ENCODE results near the gene NEO1.

Gene NEO1

GRCh38 chr15:73335471-73335870, 283.2 kb downstream of the NEO1 start:
- WGBS = 90% methylated on average over 5 of the region's 5 CpGs
- Histone ChIP-seq H3K4me1 (ENCODE audit: insufficient read depth, low read length) (peaks cover 7% of the 10 kb centered on the region), H3K9me3 (ENCODE audit: insufficient read depth, low read depth, low read length) (no peaks in the 10 kb centered on the region), H3K27me3 (ENCODE audit: insufficient read depth, low read length) (no peaks in the 10 kb centered on the region), H3K27ac (ENCODE audit: low read depth, low read length) (no peak overlapping the region), H3K36me3 (ENCODE audit: insufficient read depth, low read length) (0 out of 2 replicates have a peak, but pooled peaks cover 6% of the 10 kb centered on the region), H3K9ac (ENCODE audit: low read depth, low read length) (no peak overlapping the region), H3K4me3 (ENCODE audit: low read length) (no peak overlapping the region)

- Histone ChIP-seq H3K9ac (ENCODE audit: low read depth, low read length) (no peak overlapping the region), H3K27me3 (ENCODE audit: insufficient read depth, low read length) (no peaks in the 10 kb centered on the region), H3K9me3 (ENCODE audit: insufficient read depth, low read depth, low read length) (no peaks in the 10 kb centered on the region), H3K4me1 (ENCODE audit: insufficient read depth, low read length) (no peaks in the 10 kb centered on the region), H3K27ac (ENCODE audit: low read depth, low read length) (no peak overlapping the region), H3K36me3 (ENCODE audit: insufficient read depth, low read length) (0 out of 2 replicates have a peak, but pooled peaks cover 9% of the 10 kb centered on the region), H3K4me3 (ENCODE audit: low read length) (no peak overlapping the region)
- 95% methylated on average over 7 of the region's 7 CpGs for WGBS
These were observed 284.5 kb downstream of the NEO1 start for GRCh38 chr15:73336756-73337155.

GRCh38 chr15:73337187-73337586, 284.9 kb downstream of the NEO1 start:
- Histone ChIP-seq H3K9me3 (ENCODE audit: insufficient read depth, low read depth, low read length) (no peaks in the 10 kb centered on the region), H3K36me3 (ENCODE audit: insufficient read depth, low read length) (peaks cover 7% of the 10 kb centered on the region; the same call in 1 of the 2 replicates), H3K27ac (ENCODE audit: low read depth, low read length) (no peak overlapping the region), H3K27me3 (ENCODE audit: insufficient read depth, low read length) (no peaks in the 10 kb centered on the region), H3K4me3 (ENCODE audit: low read length) (no peak overlapping the region), H3K9ac (ENCODE audit: low read depth, low read length) (no peak overlapping the region), H3K4me1 (ENCODE audit: insufficient read depth, low read length) (no peaks in the 10 kb centered on the region)
- 92% methylated on average over 8 of the region's 8 CpGs for WGBS

- Histone ChIP-seq H3K4me1 (ENCODE audit: insufficient read depth, low read length) (no peaks in the 10 kb centered on the region), H3K9ac (ENCODE audit: low read depth, low read length) (no peak overlapping the region), H3K27ac (ENCODE audit: low read depth, low read length) (no peak overlapping the region), H3K36me3 (ENCODE audit: insufficient read depth, low read length) (peaks cover 11% of the 10 kb centered on the region), H3K4me3 (ENCODE audit: low read length) (no peak overlapping the region), H3K27me3 (ENCODE audit: insufficient read depth, low read length) (no peaks in the 10 kb centered on the region), H3K9me3 (ENCODE audit: insufficient read depth, low read depth, low read length) (no peaks in the 10 kb centered on the region)
- 83% methylated on average over 6 of the region's 6 CpGs for WGBS
These were observed 285.8 kb downstream of the NEO1 start for GRCh38 chr15:73338058-73338457.

- no peak overlapping the region for H3K4me3 ChIP-seq (ENCODE audit: low read length)
- H3K9ac ChIP-seq (ENCODE audit: low read depth, low read length) = no peak overlapping the region
- 84% methylated on average over 9 of the region's 9 CpGs for WGBS
- no peaks in the 10 kb centered on the region for H3K27me3 ChIP-seq (ENCODE audit: insufficient read depth, low read length)
- no peak overlapping the region for H3K27ac ChIP-seq (ENCODE audit: low read depth, low read length)
- H3K9me3 ChIP-seq (ENCODE audit: insufficient read depth, low read depth, low read length) = no peaks in the 10 kb centered on the region
- H3K4me1 ChIP-seq (ENCODE audit: insufficient read depth, low read length) = no peaks in the 10 kb centered on the region
- H3K36me3 ChIP-seq (ENCODE audit: insufficient read depth, low read length) = peaks cover 17% of the 10 kb centered on the region
These were observed 286.5 kb downstream of the NEO1 start for GRCh38 chr15:73338606-73339374.

- Histone ChIP-seq H3K4me1 (ENCODE audit: insufficient read depth, low read length) (no peaks in the 10 kb centered on the region), H3K4me3 (ENCODE audit: low read length) (no peak overlapping the region), H3K36me3 (ENCODE audit: insufficient read depth, low read length) (peaks cover 17% of the 10 kb centered on the region), H3K9ac (ENCODE audit: low read depth, low read length) (no peak overlapping the region), H3K27me3 (ENCODE audit: insufficient read depth, low read length) (no peaks in the 10 kb centered on the region), H3K27ac (ENCODE audit: low read depth, low read length) (no peak overlapping the region), H3K9me3 (ENCODE audit: insufficient read depth, low read depth, low read length) (no peaks in the 10 kb centered on the region)
- WGBS = 88% methylated on average over 9 of the region's 9 CpGs
These were observed 288.4 kb downstream of the NEO1 start for GRCh38 chr15:73340502-73341192.

GRCh38 chr15:73341886-73342600, 289.8 kb downstream of the NEO1 start:
- 95% methylated on average over 14 of the region's 14 CpGs for WGBS
- H3K9ac ChIP-seq (ENCODE audit: low read depth, low read length) = no peak overlapping the region
- no peaks in the 10 kb centered on the region for H3K9me3 ChIP-seq (ENCODE audit: insufficient read depth, low read depth, low read length)
- no peak overlapping the region for H3K4me3 ChIP-seq (ENCODE audit: low read length)
- H3K27ac ChIP-seq (ENCODE audit: low read depth, low read length) = no peak overlapping the region
- H3K36me3 ChIP-seq (ENCODE audit: insufficient read depth, low read length) = peaks cover 17% of the 10 kb centered on the region
- no peaks in the 10 kb centered on the region for H3K4me1 ChIP-seq (ENCODE audit: insufficient read depth, low read length)
- no peaks in the 10 kb centered on the region for H3K27me3 ChIP-seq (ENCODE audit: insufficient read depth, low read length)

GRCh38 chr15:73344056-73344455, 291.8 kb downstream of the NEO1 start:
- Histone ChIP-seq H3K27me3 (ENCODE audit: insufficient read depth, low read length) (no peaks in the 10 kb centered on the region), H3K9ac (ENCODE audit: low read depth, low read length) (no peak overlapping the region), H3K27ac (ENCODE audit: low read depth, low read length) (no peak overlapping the region), H3K9me3 (ENCODE audit: insufficient read depth, low read depth, low read length) (no peaks in the 10 kb centered on the region), H3K4me3 (ENCODE audit: low read length) (no peak overlapping the region), H3K36me3 (ENCODE audit: insufficient read depth, low read length) (peaks cover 17% of the 10 kb centered on the region), H3K4me1 (ENCODE audit: insufficient read depth, low read length) (no peaks in the 10 kb centered on the region)
- WGBS = 92% methylated on average over 3 of the region's 3 CpGs

GRCh38 chr15:73345658-73346057, 293.4 kb downstream of the NEO1 start:
- Histone ChIP-seq H3K9ac (ENCODE audit: low read depth, low read length) (no peak overlapping the region), H3K27me3 (ENCODE audit: insufficient read depth, low read length) (no peaks in the 10 kb centered on the region), H3K36me3 (ENCODE audit: insufficient read depth, low read length) (peaks cover 14% of the 10 kb centered on the region), H3K27ac (ENCODE audit: low read depth, low read length) (no peak overlapping the region), H3K9me3 (ENCODE audit: insufficient read depth, low read depth, low read length) (no peaks in the 10 kb centered on the region), H3K4me3 (ENCODE audit: low read length) (no peak overlapping the region), H3K4me1 (ENCODE audit: insufficient read depth, low read length) (no peaks in the 10 kb centered on the region)
- WGBS = 84% methylated on average over 7 of the region's 7 CpGs

GRCh38 chr15:73346735-73347312, 294.6 kb downstream of the NEO1 start:
- Histone ChIP-seq H3K9me3 (ENCODE audit: insufficient read depth, low read depth, low read length) (no peaks in the 10 kb centered on the region), H3K27ac (ENCODE audit: low read depth, low read length) (no peak overlapping the region), H3K9ac (ENCODE audit: low read depth, low read length) (no peak overlapping the region), H3K4me1 (ENCODE audit: insufficient read depth, low read length) (no peaks in the 10 kb centered on the region), H3K27me3 (ENCODE audit: insufficient read depth, low read length) (no peaks in the 10 kb centered on the region), H3K4me3 (ENCODE audit: low read length) (no peak overlapping the region), H3K36me3 (ENCODE audit: insufficient read depth, low read length) (peaks cover 10% of the 10 kb centered on the region)
- WGBS = 40% methylated on average over 9 of the region's 9 CpGs

GRCh38 chr15:73349191-73349590, 296.9 kb downstream of the NEO1 start:
- peaks cover 7% of the 10 kb centered on the region for H3K4me1 ChIP-seq (ENCODE audit: insufficient read depth, low read length)
- H3K27me3 ChIP-seq (ENCODE audit: insufficient read depth, low read length) = no peaks in the 10 kb centered on the region
- no peaks in the 10 kb centered on the region for H3K9me3 ChIP-seq (ENCODE audit: insufficient read depth, low read depth, low read length)
- H3K4me3 ChIP-seq (ENCODE audit: low read length) = no peak overlapping the region
- H3K36me3 ChIP-seq (ENCODE audit: insufficient read depth, low read length) = no peaks in the 10 kb centered on the region
- no peak overlapping the region for H3K27ac ChIP-seq (ENCODE audit: low read depth, low read length)
- no peak overlapping the region for H3K9ac ChIP-seq (ENCODE audit: low read depth, low read length)

Data from HUES64 (cell line).